Dendritic cell treated with granulocyte-macrophage colony-stimulating factor and Interleukin-4, amounts not matched to agents 40 ng/mL and 50 ng/mL, for 4 days (primary cell): ENCODE measurements around the gene PHF23.

ENCODE experiments used
- H3K27ac Mint-ChIP-seq: one replicate; pipeline ENCODE4 v1.8.0; 2022; ENCODE audit warnings: mild to moderate bottlenecking, mixed read lengths
- H3K27me3 Mint-ChIP-seq: one replicate; pipeline ENCODE4 v1.8.0; 2022; ENCODE audit warnings: mild to moderate bottlenecking, mixed read lengths
- H3K36me3 Mint-ChIP-seq: one replicate; pipeline ENCODE4 v1.8.0; 2022; ENCODE audit warnings: low read depth, mixed read lengths
- H3K4me1 Mint-ChIP-seq: one replicate; pipeline ENCODE4 v1.8.0; 2022; ENCODE audit warnings: low read depth, mixed read lengths
- H3K4me3 Mint-ChIP-seq: one replicate; pipeline ENCODE4 v1.8.0; 2022; ENCODE audit warnings: mild to moderate bottlenecking, moderate library complexity, mixed read lengths
- H3K9me3 Mint-ChIP-seq: one replicate; pipeline ENCODE4 v1.8.0; 2022; ENCODE audit warnings: mixed read lengths
- intact Hi-C: fragments of 100-400 bp; cut with micrococcal nuclease; formaldehyde crosslinking; loops from one replicate; pipeline ENCODE4 v1.15.0; 2022

The PHF23 gene

DNA sequence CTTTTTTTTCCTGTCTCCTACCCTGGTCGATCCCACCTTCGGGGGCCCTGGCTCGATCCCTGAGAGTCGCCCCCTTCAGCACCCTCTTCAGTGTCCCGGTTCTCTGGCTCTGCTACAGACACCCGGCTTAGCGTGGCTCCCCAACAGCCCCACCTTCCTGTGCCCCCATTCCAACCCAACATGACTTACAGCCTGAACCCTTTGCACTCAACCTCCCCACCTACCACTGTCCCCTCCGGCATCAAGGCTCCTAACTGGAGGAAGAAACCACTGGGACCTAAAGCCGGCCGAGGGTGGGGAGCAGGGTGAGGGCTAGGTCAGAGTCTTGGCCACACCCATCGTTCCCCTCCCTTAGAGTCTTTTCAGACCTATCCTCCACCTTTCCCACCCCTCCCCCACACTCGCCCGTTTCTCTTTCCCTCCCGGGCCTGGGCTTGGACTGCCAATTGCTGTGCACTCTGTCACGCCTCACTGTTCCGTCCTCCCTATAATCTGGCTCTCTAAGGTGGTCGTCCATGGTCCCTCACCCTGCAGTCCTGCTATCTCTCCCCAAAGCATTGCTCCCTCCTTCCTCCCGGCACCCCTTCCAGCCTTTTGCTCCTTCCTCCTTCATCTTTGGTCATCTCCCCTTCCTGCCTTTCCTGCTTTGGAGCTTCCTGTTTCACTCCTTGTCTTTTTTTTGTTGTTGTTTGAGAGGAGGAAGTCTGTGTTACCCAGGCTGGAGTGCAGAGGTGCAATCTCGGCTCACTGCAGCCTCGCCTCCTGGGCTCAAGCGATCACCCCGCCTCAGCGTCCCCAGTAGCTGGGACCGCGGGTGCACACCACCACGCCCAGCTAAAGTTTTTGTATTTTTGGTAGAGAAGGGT, 23.9 kb upstream of the PHF23 start:
- intact Hi-C loops, result no loop called here
- peak overlapping the region; percentile 67 for H3K4me3 Mint-ChIP-seq
- H3K4me1 Mint-ChIP-seq, result peaks cover 51% of the 10 kb centered on the region
- H3K27ac Mint-ChIP-seq, result peak overlapping the region; percentile 66
- H3K36me3 Mint-ChIP-seq, result peaks cover 11% of the 10 kb centered on the region
- H3K9me3 Mint-ChIP-seq, result no peaks in the 10 kb centered on the region
- H3K27me3 Mint-ChIP-seq, result peaks cover 48% of the 10 kb centered on the region

DNA sequence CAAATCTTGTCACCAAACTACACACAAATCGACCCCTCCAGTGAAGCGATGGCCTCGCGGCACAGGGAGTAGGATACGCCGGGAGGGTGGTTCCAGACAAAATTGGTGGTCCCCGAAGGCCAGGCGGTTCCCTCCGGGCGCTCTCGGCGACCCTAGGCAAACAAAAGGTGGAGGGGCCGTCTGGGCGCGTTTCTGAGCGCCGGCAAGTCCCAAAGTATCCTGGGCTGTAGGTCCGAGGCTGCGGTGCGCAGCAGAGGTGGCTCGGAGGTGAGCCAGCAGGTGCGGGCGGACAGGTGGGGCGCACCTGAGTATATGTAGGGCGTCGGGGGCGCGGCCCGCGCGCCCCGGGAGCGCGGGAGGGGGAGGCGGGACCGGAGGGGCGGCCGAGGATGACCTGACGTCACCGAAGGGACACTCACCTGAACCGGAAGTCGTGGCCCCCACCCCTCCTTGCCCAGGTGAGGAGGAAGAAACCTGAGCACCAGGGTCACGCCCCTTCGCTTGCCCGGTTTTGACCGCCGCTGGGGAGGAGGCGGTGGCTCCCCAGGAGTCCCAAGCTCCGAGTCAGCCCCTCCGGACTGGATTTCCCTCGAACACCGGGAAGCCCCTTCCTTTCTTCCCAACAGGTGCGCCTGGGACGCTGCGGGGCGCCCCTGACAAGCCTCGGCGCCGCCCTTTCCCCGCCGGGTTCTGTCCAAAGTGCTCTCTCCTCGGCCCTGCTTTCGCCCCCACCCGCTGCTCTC, 23.1 kb upstream of the PHF23 start, which contains the start of gene CLDN7:
Gene CLDN7 (minus strand): TSS at position 287 of the 743 bp plus-strand sequence. CDS start 435 bp downstream, outside the sequence.
- Mint-ChIP-seq H3K36me3 (peaks cover 18% of the 10 kb centered on the region), H3K4me1 (peaks cover 53% of the 10 kb centered on the region), H3K27ac (peak within 1 kb of the TSS; percentile 66), H3K27me3 (peaks cover 48% of the 10 kb centered on the region), H3K4me3 (peak within 1 kb of the TSS; percentile 67), H3K9me3 (no peaks in the 10 kb centered on the region)
- intact Hi-C loops, result no loop called here

DNA sequence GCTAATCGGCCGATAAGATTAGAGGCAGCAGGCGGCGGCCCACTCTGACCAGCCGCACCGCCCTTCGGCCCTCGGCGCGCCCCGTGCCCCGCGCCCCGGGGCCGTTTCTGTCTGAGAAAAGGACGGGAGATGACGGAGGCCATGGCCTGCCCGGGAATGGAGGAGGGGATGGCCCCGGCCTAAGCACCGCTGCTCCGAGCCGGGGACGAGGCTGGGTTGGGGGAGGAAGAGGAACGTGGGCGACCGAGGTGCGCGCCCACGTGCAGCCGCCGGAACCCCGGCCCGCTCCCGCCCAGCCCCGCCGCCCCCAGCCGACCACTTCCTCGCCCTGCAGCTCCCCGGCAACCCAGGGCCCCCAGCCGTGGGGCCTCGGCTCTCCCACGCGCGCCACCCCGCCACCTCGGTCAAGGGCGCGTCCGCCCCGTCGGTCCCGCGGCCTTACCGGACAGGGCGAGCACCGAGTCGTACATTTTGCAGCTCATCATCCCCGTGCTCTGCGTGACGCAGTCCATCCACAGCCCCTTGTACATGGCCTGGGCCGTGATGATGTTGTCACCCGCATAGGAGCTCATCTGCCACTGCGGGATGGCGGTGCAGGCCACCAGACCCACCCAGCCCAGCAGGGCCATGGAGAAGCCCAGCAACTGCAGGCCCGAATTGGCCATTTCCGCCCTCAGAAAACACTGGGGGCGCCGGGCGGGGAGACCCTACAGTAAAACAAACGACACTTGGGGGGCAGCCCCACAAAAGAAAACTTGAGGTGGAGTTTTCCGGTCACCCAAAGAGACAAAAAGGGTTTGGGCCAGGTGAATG, 22.3 kb upstream of the PHF23 start:
- H3K4me1 Mint-ChIP-seq, result peaks cover 50% of the 10 kb centered on the region
- no peaks in the 10 kb centered on the region for H3K9me3 Mint-ChIP-seq
- H3K36me3 Mint-ChIP-seq, result peaks cover 26% of the 10 kb centered on the region
- intact Hi-C loops, result no loop called here
- H3K27me3 Mint-ChIP-seq, result peaks cover 45% of the 10 kb centered on the region
- H3K27ac Mint-ChIP-seq, result peak overlapping the region; percentile 25
- H3K4me3 Mint-ChIP-seq, result peak overlapping the region; percentile 63

DNA sequence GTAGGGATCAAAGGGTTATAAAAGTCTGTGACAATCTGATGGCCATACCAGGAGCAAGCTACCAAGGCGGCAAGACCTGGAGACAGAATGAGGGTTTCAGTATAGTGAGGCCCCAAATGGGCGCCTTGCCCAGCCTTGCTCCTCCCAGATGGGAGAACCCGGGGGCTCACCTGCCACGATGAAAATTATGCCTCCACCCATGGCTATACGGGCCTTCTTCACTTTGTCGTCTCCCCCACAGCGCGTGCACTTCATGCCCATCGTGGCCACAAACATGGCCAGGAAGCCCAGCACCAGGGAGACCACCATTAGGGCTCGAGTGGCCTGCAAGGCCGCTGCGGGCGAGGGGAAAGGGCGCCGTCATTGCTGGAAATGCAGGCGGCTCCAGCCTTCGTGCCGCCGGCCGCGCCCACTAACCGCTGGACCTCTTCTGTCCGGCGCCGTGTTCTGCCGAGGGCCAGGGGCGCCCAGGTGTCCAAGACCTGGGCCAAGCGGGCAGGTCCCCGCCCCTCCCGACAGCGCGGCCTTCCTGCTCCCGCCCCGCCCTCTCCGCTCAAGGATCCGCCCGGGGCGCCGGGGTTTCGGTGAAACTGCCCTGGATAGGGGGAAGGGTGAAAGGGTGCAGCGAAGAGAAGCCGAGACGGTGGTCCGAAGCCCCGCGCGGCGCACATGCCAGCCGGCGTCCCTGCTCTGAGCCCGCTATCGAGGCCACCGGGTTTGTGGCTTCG, 21.6 kb upstream of the PHF23 start:
- H3K27ac Mint-ChIP-seq, result peak overlapping the region; percentile 25
- peaks cover 43% of the 10 kb centered on the region for H3K4me1 Mint-ChIP-seq
- intact Hi-C loops, result no loop called here
- H3K36me3 Mint-ChIP-seq, result peaks cover 33% of the 10 kb centered on the region
- H3K27me3 Mint-ChIP-seq, result peaks cover 42% of the 10 kb centered on the region
- no peaks in the 10 kb centered on the region for H3K9me3 Mint-ChIP-seq
- peak overlapping the region; percentile 63 for H3K4me3 Mint-ChIP-seq

DNA sequence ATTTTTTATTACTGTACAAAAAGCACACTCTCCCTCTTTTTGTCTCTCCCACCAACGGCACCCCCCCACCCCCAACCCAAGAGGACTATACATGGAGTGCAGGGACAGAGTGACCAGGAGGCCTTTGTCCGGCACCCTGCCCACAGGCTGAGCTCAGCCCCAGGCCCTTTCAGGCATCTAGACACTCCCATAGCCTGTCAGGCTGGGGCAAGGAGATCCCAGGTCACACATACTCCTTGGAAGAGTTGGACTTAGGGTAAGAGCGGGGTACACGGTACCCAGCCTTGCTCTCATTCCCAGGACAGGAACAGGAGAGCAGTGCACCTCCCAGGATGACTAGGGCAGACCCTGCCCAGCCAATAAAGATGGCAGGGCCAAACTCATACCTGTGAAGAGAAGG, 20.9 kb upstream of the PHF23 start:
- Mint-ChIP-seq H3K36me3 (peaks cover 40% of the 10 kb centered on the region), H3K27ac (no peak overlapping the region), H3K27me3 (peaks cover 39% of the 10 kb centered on the region), H3K9me3 (no peaks in the 10 kb centered on the region), H3K4me1 (peaks cover 43% of the 10 kb centered on the region), H3K4me3 (no peak overlapping the region)
- intact Hi-C loops, result no loop called here

DNA sequence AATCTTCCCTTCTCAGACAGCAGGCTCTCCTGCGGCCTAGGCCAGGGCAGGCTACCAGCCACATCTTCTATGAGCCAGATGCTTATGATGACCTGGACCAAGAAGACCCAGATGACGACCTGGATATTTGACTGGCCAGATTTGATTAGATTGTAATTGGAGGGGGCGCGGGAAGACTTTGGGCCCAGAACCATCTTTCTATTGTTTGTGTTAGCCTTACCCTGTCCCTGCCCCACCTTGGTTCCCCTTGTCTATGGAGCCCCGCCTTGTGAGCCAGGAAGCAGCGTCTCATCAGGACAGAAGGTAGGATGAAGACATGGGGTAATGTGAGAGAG, 20.3 kb upstream of the PHF23 start:
- Mint-ChIP-seq H3K4me1 (peaks cover 47% of the 10 kb centered on the region), H3K4me3 (no peak overlapping the region), H3K27me3 (peaks cover 33% of the 10 kb centered on the region), H3K36me3 (peaks cover 46% of the 10 kb centered on the region), H3K27ac (peak overlapping the region; percentile 51), H3K9me3 (no peaks in the 10 kb centered on the region)
- intact Hi-C loops, result no loop called here

DNA sequence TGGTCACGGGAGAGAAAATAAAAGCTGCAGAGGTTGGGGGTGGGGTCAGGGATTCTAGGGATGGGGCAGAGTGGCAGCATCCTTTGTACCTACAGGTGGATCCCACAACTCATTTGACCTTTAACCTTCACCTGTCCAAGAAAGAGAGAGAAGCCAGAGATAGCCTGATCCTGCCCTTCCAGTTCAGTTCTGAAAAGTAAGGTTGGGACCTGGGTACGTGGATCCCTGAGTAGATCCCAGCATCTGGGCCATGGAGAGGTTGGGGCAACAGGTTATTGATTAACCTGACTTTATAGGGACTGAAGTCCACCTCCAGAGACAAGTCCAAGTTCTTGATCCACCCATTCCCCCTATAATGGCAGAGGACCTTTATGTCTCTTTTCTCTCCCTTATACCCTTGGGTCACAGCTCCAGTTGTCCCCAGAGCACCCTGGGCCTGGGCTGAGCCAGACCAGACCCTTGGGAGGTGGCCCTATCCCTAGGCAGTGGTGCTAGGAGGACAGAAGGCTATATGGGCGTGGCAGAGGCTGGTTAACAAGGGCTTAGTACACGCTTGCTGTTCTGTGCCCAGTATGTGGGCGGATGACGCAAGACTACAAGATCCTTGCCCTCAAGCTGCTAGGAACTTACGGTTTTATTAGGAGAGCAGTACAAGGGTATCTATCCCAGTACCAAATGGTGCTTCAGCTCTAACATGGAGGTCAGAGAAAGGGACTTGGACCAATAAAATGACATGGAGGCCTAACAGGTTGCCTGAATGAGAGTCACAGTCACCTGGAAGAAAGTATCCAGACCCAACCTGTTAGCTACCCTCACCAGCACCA, 19.7 kb upstream of the PHF23 start:
- peaks cover 52% of the 10 kb centered on the region for H3K36me3 Mint-ChIP-seq
- H3K27ac Mint-ChIP-seq, result peak overlapping the region; percentile 51
- intact Hi-C loops, result no loop called here
- H3K27me3 Mint-ChIP-seq, result peaks cover 27% of the 10 kb centered on the region
- H3K4me3 Mint-ChIP-seq, result no peak overlapping the region
- peaks cover 45% of the 10 kb centered on the region for H3K4me1 Mint-ChIP-seq
- H3K9me3 Mint-ChIP-seq, result no peaks in the 10 kb centered on the region

DNA sequence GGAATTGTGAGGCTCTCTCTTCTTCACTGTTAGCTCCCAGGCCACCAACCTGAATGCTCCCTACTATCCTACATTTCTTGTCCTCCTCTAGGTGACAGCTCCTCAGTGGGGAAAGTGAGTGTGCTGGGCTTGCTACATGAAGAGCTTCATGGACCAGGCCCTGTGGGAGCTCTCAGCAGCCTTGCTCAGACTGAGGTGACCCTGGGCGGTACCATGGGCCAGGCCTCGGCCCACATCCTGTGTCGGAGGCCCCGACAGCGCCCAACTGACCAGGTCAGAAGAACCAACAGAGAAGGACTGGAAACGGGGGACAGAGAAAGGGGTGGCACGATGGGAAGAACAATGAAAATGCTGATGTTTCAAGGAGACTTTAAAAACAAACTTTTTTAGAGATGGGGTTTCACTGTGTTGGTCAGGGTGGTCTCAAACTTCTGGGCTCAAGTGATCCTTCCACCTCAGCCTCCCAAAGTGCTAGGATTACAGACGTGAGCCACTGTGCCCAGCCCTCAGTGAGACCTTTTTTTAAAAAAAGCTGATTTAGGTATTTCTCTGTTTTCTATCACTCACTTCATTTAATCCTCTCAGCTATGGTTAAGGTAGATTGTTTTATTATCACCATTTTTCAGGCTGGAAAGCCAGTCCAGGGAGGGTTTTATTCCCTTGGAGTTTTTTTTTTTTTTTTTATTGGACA, 17.7 kb upstream of the PHF23 start:
- H3K27me3 Mint-ChIP-seq, result peaks cover 12% of the 10 kb centered on the region
- peaks cover 72% of the 10 kb centered on the region for H3K36me3 Mint-ChIP-seq
- H3K4me1 Mint-ChIP-seq, result peaks cover 43% of the 10 kb centered on the region
- intact Hi-C loops, result no loop called here
- no peak overlapping the region for H3K27ac Mint-ChIP-seq
- H3K4me3 Mint-ChIP-seq, result no peak overlapping the region
- H3K9me3 Mint-ChIP-seq, result no peaks in the 10 kb centered on the region

DNA sequence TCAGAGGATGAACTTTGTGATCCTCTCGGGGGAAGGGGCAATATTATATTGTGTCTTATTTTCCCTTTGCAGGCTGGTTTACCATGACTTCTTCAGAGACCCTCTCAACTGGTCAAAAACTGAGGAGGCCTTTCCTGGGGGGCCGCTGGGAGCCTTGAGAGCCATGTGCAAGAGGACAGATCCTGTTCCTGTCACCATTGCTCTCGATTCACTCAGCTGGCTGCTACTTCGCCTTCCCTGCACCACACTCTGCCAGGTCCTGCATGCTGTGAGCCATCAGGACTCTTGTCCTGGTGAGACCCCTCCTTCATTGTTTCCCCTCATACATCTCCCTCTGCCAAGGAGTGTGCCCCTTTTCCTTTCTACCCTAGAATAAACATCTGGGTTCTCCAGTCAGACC, 15.3 kb upstream of the PHF23 start:
- Mint-ChIP-seq H3K4me1 (peaks cover 49% of the 10 kb centered on the region), H3K27me3 (no peaks in the 10 kb centered on the region), H3K27ac (peak overlapping the region; percentile 61), H3K4me3 (no peak overlapping the region), H3K36me3 (peaks cover 87% of the 10 kb centered on the region), H3K9me3 (no peaks in the 10 kb centered on the region)
- intact Hi-C loops, result loop anchor here (5.0 kb wide), 2 partner anchors 37 to 53 kb away; partner anchors contain the start of genes ACADVL, DLG4 and EIF5A

DNA sequence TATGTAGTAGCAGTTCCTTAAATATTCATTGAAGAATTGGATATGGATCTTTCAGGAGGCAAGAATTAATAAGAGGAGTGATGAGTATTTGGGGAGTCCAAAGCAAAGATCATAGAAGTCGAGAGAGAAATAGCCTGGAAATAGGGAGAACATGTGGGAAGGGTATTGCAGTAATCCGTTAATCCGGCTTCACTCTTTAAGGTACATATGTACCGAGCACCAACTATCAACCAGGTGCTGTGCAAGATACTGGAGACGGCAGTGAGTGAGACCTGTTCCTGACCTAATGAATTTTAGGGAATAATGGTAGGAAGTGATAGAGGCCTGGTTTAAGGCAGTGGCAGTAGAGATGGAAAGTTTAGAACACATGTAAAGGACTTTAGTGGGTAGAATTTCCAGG, 13.8 kb upstream of the PHF23 start:
- Mint-ChIP-seq H3K4me3 (peak overlapping the region; percentile 96), H3K36me3 (peaks cover 88% of the 10 kb centered on the region), H3K27ac (peak overlapping the region; percentile 100), H3K9me3 (no peaks in the 10 kb centered on the region), H3K4me1 (peaks cover 48% of the 10 kb centered on the region), H3K27me3 (no peaks in the 10 kb centered on the region)
- intact Hi-C loops, result loop anchor here (5.0 kb wide), 2 partner anchors 36 to 54 kb away; partner anchors contain the start of genes ACADVL, DLG4 and EIF5A

DNA sequence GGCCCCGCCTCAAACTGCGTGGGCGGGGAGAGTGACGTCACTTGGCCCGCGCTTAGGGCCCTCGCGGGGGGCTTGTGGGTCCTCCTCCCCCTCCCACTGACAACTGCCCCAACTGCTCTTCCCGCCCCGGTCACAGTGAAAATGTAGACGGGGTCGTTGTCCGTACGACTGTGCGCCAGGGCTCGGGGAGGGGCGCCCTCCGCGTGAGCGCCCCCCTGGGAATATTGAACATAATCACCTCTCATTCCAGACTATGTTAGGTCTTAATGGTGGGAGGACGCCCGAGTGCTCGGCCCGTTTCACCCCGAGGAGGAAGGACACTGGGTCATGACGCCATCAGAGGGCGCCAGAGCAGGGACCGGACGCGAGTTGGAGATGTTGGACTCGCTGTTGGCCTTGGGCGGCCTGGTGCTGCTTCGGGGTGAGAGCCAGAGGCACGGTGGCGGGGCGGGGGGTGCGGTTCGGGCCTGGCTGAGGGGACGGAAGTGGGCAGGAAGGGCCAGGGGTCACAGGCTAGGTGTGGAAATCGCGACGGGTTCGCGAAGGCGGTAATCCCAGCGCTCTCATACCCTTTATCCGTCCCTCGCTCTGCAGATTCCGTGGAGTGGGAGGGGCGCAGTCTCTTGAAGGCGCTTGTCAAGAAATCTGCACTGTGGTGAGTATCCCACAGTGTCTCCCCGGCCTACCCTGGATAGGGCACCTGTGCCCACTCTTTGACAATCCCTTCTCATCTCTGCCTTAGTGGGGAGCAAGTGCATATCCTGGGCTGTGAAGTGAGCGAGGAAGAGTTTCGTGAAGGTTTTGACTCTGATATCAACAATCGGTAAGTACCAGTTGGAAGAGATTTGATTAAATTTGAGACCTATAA, 13.2 kb upstream of the PHF23 start, which contains the start of gene ELP5:
Gene ELP5 (plus strand): TSS at position 40 of the 868 bp plus-strand sequence. CDS start 336 bp downstream, at position 376.
- Mint-ChIP-seq H3K9me3 (no peaks in the 10 kb centered on the region), H3K4me1 (peaks cover 46% of the 10 kb centered on the region), H3K36me3 (peaks cover 82% of the 10 kb centered on the region), H3K27me3 (no peaks in the 10 kb centered on the region), H3K4me3 (peak within 1 kb of the TSS; percentile 96), H3K27ac (peak within 1 kb of the TSS; percentile 100)
- intact Hi-C loops, result loop anchor here (1.0 to 5.0 kb wide), 5 partner anchors 10 to 55 kb away; partner anchors contain the start of genes ACADVL, DLG4, EIF5A and GABARAP
